ENCODE measurements around the gene STK32B. TPM values are rescaled to one million over a fixed set of nuclear protein-coding genes. Genes with fewer than 3 reads are reported as not detected.

The STK32B gene
- total RNA-seq, 1 experiment from 2014 or later: 15.1 TPM

- intact Hi-C loops (cut with micrococcal nuclease; ENCODE audit: unreplicated experiment): no loop called here
- no peak for DNase-seq (ENCODE audit: low spot score)
- Histone ChIP-seq H3K4me1 (ENCODE audit: insufficient read depth, low read length, poor library complexity, severe bottlenecking) (no peaks in the 10 kb centered on the region), H3K9me3 (ENCODE audit: low read depth, low read length, poor library complexity, severe bottlenecking) (no peaks in the 10 kb centered on the region), H3K27me3 (replicated peaks; ENCODE audit: insufficient read depth, low read depth, low read length, poor library complexity) (no peaks in the 10 kb centered on the region), H3K36me3 (ENCODE audit: insufficient read depth, low read length, poor library complexity, severe bottlenecking) (no peaks in the 10 kb centered on the region), H3K4me3 (ENCODE audit: low read depth, low read length, poor library complexity, severe bottlenecking) (no peak overlapping the region), H3K27ac (ENCODE audit: low read depth, low read length, poor library complexity, severe bottlenecking) (no peak overlapping the region)
- TF ChIP-seq, protein P1, sequence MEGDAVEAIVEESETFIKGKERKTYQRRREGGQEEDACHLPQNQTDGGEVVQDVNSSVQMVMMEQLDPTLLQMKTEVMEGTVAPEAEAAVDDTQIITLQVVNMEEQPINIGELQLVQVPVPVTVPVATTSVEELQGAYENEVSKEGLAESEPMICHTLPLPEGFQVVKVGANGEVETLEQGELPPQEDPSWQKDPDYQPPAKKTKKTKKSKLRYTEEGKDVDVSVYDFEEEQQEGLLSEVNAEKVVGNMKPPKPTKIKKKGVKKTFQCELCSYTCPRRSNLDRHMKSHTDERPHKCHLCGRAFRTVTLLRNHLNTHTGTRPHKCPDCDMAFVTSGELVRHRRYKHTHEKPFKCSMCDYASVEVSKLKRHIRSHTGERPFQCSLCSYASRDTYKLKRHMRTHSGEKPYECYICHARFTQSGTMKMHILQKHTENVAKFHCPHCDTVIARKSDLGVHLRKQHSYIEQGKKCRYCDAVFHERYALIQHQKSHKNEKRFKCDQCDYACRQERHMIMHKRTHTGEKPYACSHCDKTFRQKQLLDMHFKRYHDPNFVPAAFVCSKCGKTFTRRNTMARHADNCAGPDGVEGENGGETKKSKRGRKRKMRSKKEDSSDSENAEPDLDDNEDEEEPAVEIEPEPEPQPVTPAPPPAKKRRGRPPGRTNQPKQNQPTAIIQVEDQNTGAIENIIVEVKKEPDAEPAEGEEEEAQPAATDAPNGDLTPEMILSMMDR (conservative IDR thresholded peaks at IDR 0.05; ENCODE audit: low read depth, low read length): no peak
- TF ChIP-seq EZH2 (IDR thresholded peaks at IDR 0.05; ENCODE audit: borderline replicate concordance, low read depth, low read length, poor library complexity, severe bottlenecking): no peak
- ChIA-PET POLR2A (ENCODE audit: low non-redundant PET) (no interaction called here), CTCF (no interaction called here)
- no TSS peak for BruUV-seq (replicated peaks)
Observed at GRCh38 chr4:5478169-5478568, 426.9 kb downstream of the STK32B start.

DNA sequence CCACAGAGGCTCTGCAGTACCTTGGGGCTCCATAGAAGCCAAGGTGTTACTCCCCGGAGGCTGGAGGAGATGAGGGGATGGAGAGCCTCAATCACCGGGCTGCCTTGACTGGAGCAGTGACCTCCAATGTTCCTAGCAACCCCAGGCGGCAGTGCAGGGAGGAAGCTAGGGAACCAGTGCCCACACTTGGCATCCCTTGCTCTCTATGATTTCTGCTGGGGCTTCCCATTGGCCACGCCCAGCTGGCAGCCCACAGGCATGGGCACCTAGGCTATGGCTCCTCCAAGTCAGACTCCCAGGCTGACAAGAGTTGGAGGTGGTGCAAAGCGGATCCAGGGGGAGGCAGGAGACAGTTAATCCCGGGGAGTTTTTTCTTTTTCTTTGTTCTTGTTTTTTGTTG, 427.4 kb downstream of the STK32B start:
- H3K4me3 ChIP-seq (ENCODE audit: low read depth, low read length, poor library complexity, severe bottlenecking): no peak overlapping the region
- no peaks in the 10 kb centered on the region for H3K9me3 ChIP-seq (ENCODE audit: low read depth, low read length, poor library complexity, severe bottlenecking)
- H3K36me3 ChIP-seq (ENCODE audit: insufficient read depth, low read length, poor library complexity, severe bottlenecking): no peaks in the 10 kb centered on the region
- TF ChIP-seq EZH2 (IDR thresholded peaks at IDR 0.05; ENCODE audit: borderline replicate concordance, low read depth, low read length, poor library complexity, severe bottlenecking): no peak
- TF ChIP-seq, protein P1 (conservative IDR thresholded peaks at IDR 0.05; ENCODE audit: low read depth, low read length): no peak
- H3K27me3 ChIP-seq (replicated peaks; ENCODE audit: insufficient read depth, low read depth, low read length, poor library complexity): no peaks in the 10 kb centered on the region
- POLR2A ChIA-PET (ENCODE audit: low non-redundant PET): no interaction called here
- no peak overlapping the region for H3K27ac ChIP-seq (ENCODE audit: low read depth, low read length, poor library complexity, severe bottlenecking)
- no TSS peak for BruUV-seq (replicated peaks)
- no peaks in the 10 kb centered on the region for H3K4me1 ChIP-seq (ENCODE audit: insufficient read depth, low read length, poor library complexity, severe bottlenecking)
- DNase-seq (ENCODE audit: low spot score): no peak
- intact Hi-C loops (cut with micrococcal nuclease; ENCODE audit: unreplicated experiment): no loop called here
- CTCF ChIA-PET: no interaction called here

DNA sequence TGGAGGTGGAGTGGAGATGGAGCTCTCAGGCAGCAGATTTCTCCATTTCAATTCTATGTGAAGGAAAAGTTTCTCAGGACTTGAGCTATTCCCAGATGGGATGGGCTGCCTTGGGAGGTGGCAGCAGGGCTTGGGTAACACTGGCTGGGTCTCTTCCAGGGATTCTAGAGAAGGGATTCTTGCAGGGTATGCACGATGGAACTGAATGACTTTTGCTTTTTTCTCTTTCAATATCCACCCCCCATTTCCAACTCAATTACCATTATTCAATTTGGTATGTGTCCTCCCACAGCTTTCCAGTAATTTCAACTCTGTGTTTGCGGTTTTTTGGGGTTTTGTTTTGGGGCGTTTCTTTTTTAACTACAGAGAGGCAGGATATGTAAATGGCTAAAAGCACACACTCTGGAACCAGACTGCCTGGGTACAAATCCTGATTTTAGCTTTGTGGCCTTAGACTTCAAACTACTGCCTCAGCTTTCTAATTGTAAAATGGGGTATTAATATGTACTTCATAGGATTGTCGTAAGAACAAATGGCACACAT, 428.3 kb downstream of the STK32B start:
- intact Hi-C loops (cut with micrococcal nuclease; ENCODE audit: unreplicated experiment): no loop called here
- no peak for DNase-seq (ENCODE audit: low spot score)
- no peak for TF ChIP-seq EZH2 (IDR thresholded peaks at IDR 0.05; ENCODE audit: borderline replicate concordance, low read depth, low read length, poor library complexity, severe bottlenecking)
- TF ChIP-seq, protein P1 (conservative IDR thresholded peaks at IDR 0.05; ENCODE audit: low read depth, low read length): no peak
- H3K27me3 ChIP-seq (replicated peaks; ENCODE audit: insufficient read depth, low read depth, low read length, poor library complexity): no peaks in the 10 kb centered on the region
- no TSS peak for BruUV-seq (replicated peaks)
- POLR2A ChIA-PET (ENCODE audit: low non-redundant PET): no interaction called here
- H3K36me3 ChIP-seq (ENCODE audit: insufficient read depth, low read length, poor library complexity, severe bottlenecking): no peaks in the 10 kb centered on the region
- no peak overlapping the region for H3K4me3 ChIP-seq (ENCODE audit: low read depth, low read length, poor library complexity, severe bottlenecking)
- no peaks in the 10 kb centered on the region for H3K9me3 ChIP-seq (ENCODE audit: low read depth, low read length, poor library complexity, severe bottlenecking)
- CTCF ChIA-PET: no interaction called here
- H3K27ac ChIP-seq (ENCODE audit: low read depth, low read length, poor library complexity, severe bottlenecking): no peak overlapping the region
- H3K4me1 ChIP-seq (ENCODE audit: insufficient read depth, low read length, poor library complexity, severe bottlenecking): no peaks in the 10 kb centered on the region

Data from A673 (cell line).